ENCODE measurements around the gene LGALS4.
A peak's percentile ranks its signal among the peaks of the same experiment; 100 is the strongest.

LGALS4 gene

DNA sequence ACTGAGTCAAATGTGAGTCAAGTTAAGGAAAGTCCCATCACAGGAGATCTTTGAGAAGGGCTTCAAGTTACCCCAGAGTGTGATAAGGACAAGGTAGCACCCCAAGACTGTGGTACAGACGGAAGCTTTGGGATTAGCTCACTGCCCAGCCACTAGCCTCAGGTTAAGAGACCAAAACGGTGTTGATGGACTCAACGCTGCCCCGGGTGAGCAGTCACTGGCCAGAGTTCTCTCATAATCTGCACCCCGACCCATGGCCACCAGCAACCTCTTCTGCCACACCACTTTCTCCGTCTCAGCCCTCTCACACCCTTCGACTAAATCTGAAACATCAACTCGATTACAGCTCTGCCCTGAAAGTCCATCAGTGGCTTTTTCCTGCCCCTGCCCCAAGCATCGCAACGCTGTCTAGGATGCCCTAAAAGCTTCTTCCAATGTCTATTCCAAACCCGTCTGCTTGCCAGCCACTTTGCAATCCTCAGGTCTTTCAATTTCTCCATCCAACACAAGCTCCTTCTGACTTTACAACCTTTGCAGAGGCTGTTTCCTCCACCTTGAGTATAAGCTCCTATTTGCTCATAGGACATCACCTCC lies 31.4 kb upstream of the LGALS4 start:
- intact Hi-C loops (cut with DNase I), result no loop called here
- DNase-seq, result peak in 2 of 10 donors; percentile 2 to 27

- peak in 2 of 10 donors; percentile 22 to 70 for DNase-seq
- intact Hi-C loops (cut with DNase I), result no loop called here
These were observed 30.5 kb upstream of the LGALS4 start for GRCh38 chr19:38843175-38843758.

DNA sequence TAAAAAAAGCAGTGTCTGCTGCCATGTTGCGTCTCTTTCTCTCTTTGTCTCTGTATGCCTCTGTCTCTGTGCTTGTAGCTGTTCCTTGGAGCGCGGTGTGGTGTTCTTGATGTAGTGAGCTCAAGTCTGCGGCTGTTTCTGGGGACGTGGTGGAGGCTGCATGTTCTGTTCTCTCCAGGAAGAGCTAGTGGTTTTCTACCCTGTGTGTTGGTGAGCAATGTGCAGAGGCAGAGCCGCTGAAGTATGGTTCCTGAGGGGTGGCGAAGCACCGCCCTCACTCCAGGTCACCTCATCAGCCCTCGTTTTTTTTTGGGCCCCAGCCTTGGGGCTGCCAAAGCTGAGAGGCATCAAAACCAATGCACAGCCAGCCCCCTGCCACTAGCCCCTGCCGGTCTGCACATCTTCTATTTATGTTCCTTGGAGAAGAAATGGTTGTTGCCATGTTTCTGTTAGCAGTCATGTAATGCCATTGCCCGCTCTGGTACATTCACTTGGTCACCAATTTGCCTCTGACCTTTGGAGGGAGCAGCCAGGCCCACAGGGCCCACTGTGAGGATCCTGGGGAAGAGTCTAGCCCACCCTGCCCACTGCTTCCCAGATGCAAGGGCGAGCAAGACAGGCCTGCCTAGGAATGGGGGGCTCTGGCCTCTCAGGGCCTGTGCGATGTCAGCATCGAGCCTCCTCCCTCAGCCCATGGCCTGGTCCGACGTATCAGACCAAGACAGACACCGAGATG lies 29.9 kb upstream of the LGALS4 start:
- DNase-seq, result peak in 2 of 10 donors; percentile 60 to 72
- intact Hi-C loops (cut with DNase I), result no loop called here

GRCh38 chr19:38841787-38842438 lies 29.2 kb upstream of the LGALS4 start:
- intact Hi-C loops (cut with DNase I), result no loop called here
- DNase-seq, result peak in 2 of 10 donors; percentile 21 to 68

DNA sequence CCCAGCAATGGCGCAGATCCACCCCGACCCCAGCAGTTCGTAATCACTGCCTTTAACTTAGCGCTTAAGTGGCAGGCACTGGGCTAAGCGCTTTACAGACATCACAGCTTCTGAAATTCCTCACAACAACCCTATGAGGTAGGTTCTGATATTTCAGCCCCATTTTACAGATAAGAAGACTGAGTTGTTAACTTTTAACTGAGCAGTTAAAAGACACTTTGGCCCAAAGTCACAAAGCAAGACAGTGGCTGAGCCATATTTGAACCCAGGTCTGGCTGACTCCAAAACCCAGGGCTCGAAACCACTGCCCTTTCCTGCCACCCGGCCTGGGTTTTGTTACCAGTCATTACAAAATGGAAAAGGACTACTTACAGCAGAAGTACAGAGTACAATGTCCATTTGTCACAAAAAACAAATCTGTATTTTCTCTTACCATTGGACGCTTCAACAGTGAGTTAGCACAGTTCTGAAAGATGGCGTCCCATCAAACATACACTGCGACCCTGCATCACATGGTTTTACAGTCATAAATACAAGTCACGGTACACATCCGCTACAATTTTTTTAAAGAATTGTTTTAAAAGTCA lies 28.5 kb upstream of the LGALS4 start:
- intact Hi-C loops (cut with DNase I), result no loop called here
- peak in 2 of 10 donors; percentile 11 to 23 for DNase-seq

GRCh38 chr19:38840583-38840968 lies 27.8 kb upstream of the LGALS4 start:
- peak in 1 of 10 donors; percentile 38 for DNase-seq
- intact Hi-C loops (cut with DNase I), result no loop called here

DNA sequence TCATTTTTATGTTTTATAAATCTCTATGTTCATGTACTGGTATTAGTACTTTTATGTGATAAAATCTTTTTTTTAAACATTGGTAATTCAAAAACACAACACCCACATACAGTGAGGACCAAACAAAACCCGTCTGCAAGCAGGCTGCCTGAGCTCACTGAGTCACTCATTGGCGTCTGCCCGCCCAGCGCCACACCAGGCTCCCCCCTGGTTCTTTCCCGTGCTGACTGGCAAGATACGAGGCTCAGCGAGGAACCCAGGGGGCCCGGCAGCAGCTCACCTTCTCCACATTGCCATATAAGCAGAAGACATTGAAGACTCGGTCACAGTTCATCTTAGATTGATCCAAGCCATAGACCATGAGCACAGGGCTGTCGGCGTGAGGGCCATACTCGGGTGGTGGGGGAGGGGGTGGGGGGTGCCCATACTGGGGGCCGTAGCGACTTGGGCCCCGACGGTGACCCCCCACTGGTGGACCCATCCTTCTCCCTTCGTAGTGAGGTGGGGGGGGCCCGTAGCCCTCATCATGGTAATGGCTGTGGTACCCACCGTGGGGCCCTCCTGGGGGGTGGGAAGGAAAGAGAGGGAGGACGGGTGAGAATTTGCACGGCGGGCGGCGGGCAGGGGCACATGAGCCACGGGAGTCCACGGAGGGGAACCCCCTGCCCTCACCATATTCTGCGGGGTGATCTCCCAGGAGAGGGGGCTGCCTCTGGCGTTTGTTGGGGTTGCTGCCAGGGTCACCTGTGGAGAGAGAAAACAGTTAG lies 27.3 kb upstream of the LGALS4 start:
- peak in 2 of 10 donors; percentile 52 to 75 for DNase-seq
- intact Hi-C loops (cut with DNase I), result no loop called here

DNA sequence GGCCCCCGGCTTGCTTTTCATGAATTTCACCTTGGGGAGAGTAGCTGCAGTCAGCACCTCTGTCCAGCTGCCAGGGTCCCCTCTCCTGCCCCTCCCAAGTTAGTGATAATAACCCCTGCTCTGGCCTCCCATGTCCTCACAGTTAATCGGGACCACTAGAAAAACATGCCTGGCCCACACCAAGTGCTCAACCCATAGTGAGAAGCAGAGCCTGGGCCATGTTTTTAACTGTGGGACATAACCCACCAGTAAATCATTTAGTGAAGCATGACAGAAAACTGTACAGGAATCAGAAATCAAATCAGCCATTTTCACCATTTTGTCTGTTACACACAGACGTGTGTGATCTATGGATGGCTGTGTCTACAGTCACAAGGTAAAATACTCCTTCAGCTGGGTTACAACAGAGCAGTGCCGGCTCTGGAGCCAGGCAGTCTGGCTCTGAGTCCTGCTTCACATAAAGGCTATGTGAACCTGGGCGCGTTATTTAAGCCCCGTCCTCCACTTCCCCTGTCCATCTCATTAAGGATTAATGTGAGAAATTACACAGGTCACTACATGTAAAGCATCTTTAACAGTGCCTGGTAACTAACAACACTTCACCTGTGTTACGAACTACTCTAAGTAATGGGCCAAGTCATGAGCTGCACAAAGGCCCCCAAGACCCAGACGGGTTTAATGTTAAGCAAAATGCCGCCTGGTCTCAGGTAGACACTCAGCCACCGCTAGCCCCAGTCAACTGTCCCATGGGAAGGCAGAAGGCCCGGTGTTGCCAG lies 26.4 kb upstream of the LGALS4 start:
- peak in 2 of 10 donors; percentile 37 to 44 for DNase-seq
- intact Hi-C loops (cut with DNase I), result no loop called here

- DNase-seq, result peak in 2 of 10 donors; percentile 37 to 57
- intact Hi-C loops (cut with DNase I), result no loop called here
These were observed 25.7 kb upstream of the LGALS4 start for GRCh38 chr19:38838208-38838985.

DNA sequence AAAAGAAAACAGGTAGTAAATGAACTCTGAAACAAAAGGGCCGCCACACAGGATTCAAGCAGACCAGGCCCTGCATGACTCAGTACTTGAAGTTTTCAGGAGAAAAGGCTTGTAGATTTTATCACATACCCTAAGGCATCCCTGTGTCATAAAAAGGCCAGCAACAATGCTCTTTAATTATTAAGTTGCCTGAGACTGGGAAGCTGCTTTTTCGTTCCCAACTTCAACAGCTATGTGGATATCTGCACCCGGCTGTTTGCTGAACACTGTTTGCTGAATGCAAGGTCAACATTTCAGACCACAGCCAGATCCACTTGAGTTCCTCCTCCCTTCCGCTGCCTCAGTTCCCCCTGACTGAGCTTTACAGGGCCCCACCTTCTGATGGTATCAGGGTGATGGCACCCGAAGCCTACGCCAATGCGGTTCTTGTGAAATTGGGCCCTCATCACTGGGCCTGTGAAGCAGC lies 24.9 kb upstream of the LGALS4 start:
- peak in 1 of 10 donors; percentile 20 for DNase-seq
- intact Hi-C loops (cut with DNase I), result no loop called here

DNA sequence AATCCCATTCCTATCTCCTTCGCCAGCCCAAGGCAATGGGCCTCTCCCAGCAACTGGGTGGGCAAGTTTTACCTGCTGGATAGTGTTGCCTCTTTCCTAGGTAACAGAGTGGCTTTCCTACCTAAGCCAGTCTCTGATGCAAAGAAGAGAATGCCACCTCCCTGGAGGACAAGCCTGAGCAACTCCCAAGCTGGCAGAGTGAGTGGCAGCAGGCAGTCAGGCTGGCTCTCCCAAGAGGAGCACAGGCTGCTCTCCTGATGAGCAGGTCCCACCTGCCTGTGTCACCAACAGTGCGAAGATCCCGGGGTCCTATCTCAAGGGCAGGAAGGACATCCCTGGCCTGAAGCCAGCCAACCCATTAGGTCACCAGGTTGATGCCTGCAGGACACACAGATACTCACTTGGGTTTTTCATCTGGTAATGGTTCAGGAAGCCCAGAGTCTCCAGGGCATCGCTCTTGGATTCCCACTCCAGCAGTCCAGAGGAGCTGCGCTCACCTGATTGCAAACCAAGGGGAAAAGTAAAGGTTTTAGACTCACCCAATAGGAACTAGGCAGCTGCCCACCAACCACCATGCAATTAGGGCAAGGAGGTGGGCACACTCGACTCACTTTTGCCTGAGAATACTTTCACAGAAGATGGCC lies 24.4 kb upstream of the LGALS4 start:
- intact Hi-C loops (cut with DNase I), result no loop called here
- DNase-seq, result peak in 2 of 10 donors; percentile 52

DNA sequence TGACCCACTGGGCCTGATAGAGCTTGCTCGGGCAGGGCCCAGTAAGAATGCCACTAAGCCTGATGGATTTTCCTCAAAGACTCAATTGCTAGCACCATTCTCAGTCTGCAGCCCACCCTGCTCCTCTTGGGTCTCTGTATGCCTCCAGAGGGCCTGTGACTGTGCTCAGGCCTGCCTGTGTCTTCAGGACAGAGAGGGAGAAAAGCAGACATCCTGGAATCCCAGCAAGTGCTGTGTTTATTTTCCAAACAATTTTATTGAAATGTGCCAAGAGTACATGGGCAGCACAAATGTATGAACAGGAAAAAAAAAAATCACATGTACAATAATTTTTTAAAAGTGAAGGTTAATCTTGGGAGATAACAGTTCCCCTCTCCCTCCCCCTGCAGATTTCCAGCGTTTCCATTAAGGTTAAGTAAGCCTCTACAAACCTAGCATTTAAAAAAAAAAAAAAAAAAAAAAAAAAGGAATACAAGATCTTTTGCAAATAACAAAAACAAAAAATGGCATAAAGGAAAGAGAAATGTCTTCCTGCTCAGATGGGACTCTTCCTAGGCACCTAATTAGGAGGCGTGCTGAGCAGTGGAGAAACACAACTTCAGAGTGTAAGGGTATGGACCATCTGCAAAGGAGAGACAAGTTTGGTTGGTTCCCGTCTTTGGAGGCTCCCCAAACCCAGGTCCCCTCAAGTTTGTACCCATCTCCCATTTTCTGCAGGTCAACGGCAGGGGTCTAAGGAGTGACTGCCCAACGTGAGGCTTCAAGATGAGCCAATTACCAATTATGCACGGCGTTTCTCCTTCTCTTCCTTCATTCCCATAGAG lies 23.6 kb upstream of the LGALS4 start:
- DNase-seq, result peak in 1 of 10 donors; percentile 21
- intact Hi-C loops (cut with DNase I), result no loop called here

DNA sequence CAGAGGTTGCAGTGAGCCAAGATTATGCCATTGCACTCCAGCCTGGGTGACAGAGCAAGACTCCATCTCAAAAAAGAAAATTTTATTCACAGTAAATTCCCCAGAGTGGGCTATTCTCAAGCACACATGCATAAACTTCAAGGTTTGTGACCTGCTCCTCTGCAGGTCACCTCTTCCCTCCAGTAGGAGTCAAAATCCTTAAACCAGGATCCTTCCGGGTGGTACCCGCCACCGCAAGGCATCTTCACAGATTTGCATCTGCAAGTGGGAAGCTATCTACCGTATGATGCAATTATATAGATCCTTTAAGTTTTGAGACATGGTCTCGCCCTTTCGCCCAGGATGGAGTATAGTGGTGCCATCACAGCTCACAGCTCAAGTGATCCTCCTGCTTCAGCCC lies 21.8 kb upstream of the LGALS4 start:
- peak in 2 of 10 donors; percentile 9 to 19 for DNase-seq
- intact Hi-C loops (cut with DNase I), result no loop called here

DNA sequence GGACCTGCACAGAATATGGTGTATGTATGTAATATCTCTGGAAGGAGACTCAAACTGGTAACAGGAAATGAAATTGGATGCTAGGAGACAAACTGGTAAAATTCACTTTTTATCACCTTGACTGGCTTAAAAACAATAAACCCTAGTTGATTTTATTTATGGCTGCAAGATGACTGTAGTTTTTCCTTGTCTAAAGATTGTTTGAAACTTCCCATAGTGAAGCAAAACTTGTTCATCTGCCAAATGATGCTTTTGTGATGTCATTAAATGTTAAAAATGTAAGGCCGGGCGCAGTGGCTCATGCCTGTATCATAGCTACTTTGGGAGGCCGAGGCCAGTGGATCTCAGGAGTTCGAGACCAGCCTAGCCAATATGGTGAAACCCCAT lies 21.4 kb upstream of the LGALS4 start:
- DNase-seq, result peak in 1 of 10 donors; percentile 10
- intact Hi-C loops (cut with DNase I), result no loop called here

DNA sequence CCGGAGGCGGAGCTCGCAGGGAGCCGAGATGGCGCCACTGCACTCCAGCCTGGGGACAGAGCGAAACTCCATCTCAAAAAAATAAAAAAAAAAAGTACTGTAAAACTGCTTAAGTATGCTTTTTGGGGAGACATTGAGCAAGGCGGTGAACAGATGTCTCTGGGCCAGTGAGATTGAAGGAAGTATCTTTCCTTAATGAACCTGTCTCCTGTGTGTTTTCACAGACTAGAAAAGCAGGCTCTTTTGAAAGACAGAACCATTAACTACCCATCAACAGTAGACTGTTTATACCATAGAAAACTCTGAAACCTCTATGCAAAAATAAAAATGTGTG lies 20.3 kb upstream of the LGALS4 start:
- intact Hi-C loops (cut with DNase I), result no loop called here
- DNase-seq, result no peak

DNA sequence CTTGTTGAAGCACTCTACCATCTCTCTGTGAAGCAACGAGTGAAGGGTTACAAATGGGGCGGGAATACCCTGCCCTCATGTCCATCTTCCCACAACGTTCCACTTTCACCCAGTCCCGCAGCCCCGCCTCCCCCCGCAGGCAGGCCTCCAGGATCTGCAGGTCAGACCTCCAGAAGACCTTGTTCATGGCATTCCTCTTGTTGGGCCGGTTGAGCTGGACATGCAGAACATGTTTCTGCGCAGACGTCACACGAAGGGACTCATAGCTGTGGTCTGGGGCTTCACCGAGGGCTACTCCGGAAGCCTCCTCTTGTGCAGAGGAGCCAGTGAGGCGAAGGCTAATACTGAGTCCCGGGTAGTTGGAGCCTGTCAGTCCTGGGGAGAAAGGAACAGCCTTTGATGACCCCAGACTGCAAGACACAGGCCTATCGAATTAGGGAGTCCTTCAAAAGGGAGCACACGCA lies 18.4 kb upstream of the LGALS4 start:
- intact Hi-C loops (cut with DNase I), result loop anchor here (1.0 kb wide), 1 partner anchor 184 kb away; the partner anchor contains the start of gene ACTN4
- peak in 7 of 10 donors; percentile 11 to 87 (median 33) for DNase-seq

Data from posterior cingulate gyrus (tissue), 11 donors.